Panc1 (cell line): Measurements from ENCODE around the gene SUSD6. TPM values are rescaled to one million over a fixed set of nuclear protein-coding genes. Genes with fewer than 3 reads are reported as not detected.

Experiments used
- ATAC-seq: fragments of 200-7000 bp; cut with Tn5 transposase; 2 replicates; pipeline ENCODE4 v1.9.1; 2020; ENCODE audit warnings: mild to moderate bottlenecking, moderate library complexity
- BruUV-seq: library from RNA; stranded (reverse); fragments of 400-500 nt; replicated peaks from 2 replicates; lab custom pipeline; 2021; lab: Mats Ljungman, UMichigan
- CTCF ChIA-PET: fragments of 300-600 bp; sonication (Branson Sonifier 250); formaldehyde crosslinking; loops from one replicate; lab custom pipeline; 2022; ENCODE audit warnings: antibody characterized with exemption; lab: Charles Lee
- POLR2A ChIA-PET: fragments of 300-600 bp; sonication (Branson Sonifier 250); formaldehyde crosslinking; loops from one replicate; lab custom pipeline; 2022; ENCODE audit warnings: antibody characterized with exemption; lab: Charles Lee
- DNase-seq: peaks from one replicate; pipeline ENCODE4 v3.0.0-alpha.2; 2010; ENCODE audit warnings: low read depth, low spot score
- H3K27ac ChIP-seq: 2 replicates; pipeline ENCODE4 v1.5.1; 2011; ENCODE audit warnings: mild to moderate bottlenecking, low read length, inconsistent platforms
- H3K27me3 ChIP-seq: fragments of 200-500 bp; sonication (Bioruptor generic); 2 replicates; pipeline ENCODE4 v1.6.0; 2014; ENCODE audit warnings: low read length, inconsistent platforms; ENCODE audit not compliant: control insufficient read depth, insufficient read depth
- H3K36me3 ChIP-seq: fragments of 200-500 bp; sonication (Bioruptor generic); 2 replicates; pipeline ENCODE4 v1.5.1; 2014; ENCODE audit warnings: inconsistent platforms, mild to moderate bottlenecking, low read length, moderate library complexity; ENCODE audit not compliant: control insufficient read depth, insufficient read depth
- H3K4me1 ChIP-seq: 2 replicates; pipeline ENCODE4 v1.5.1; 2011; ENCODE audit warnings: inconsistent platforms, mild to moderate bottlenecking, low read length, moderate library complexity; ENCODE audit not compliant: control insufficient read depth, insufficient read depth
- H3K4me3 ChIP-seq, 2 experiments: 2 replicates each; pipeline ENCODE4 v1.5.1; 2011 to 2012; ENCODE audit warnings: low read depth in 2 of 2, low read length in 2 of 2, mild to moderate bottlenecking in 2 of 2, inconsistent platforms in 1 of 2, moderate library complexity in 1 of 2
- H3K9me3 ChIP-seq: fragments of 200-500 bp; sonication (Bioruptor generic); 2 replicates; pipeline ENCODE4 v1.5.1; 2014; ENCODE audit warnings: low read depth, mild to moderate bottlenecking, inconsistent platforms, low read length, moderate library complexity; ENCODE audit not compliant: control insufficient read depth, insufficient read depth
- CTCF ChIP-seq: fragments of 450-650 bp; IDR thresholded peaks from 2 replicates; pipeline ENCODE4 v1.5.1; 2017; ENCODE audit warnings: mild to moderate bottlenecking
- POLR2AphosphoS5 ChIP-seq: IDR thresholded peaks from 2 replicates; pipeline ENCODE4 v1.6.1; 2012; ENCODE audit warnings: mild to moderate bottlenecking, low read depth, low read length, moderate library complexity
- REST ChIP-seq, 2 experiments: IDR thresholded peaks; 2 replicates each; pipeline ENCODE4 v1.6.1; 2011 to 2012; ENCODE audit warnings: low read depth in 2 of 2, control low read depth in 1 of 2, low read length in 1 of 2, mild to moderate bottlenecking in 1 of 2, moderate library complexity in 1 of 2; ENCODE audit not compliant: insufficient read depth in 1 of 2
- SIN3A ChIP-seq: IDR thresholded peaks from 2 replicates; pipeline ENCODE4 v1.6.1; 2012; ENCODE audit warnings: low read depth, mild to moderate bottlenecking, low read length, moderate library complexity, borderline replicate concordance; ENCODE audit not compliant: insufficient read depth
- TCF7L2 ChIP-seq: IDR thresholded peaks from 2 replicates; pipeline ENCODE4 v1.6.1; 2011; ENCODE audit warnings: mild to moderate bottlenecking, low read depth, low read length, inconsistent platforms
- in situ Hi-C: cut with HindIII; loops from 2 replicates; pipeline ENCODE4 v1.10.0; 2016; ENCODE audit warnings: low sequenced_read_pairs, low pct_unique_long_range_greater_than_20kb
- intact Hi-C: fragments of 100-400 bp; cut with micrococcal nuclease; formaldehyde crosslinking; loops from one replicate; pipeline ENCODE4 v1.10.0; 2022; ENCODE audit not compliant: unreplicated experiment
- total RNA-seq: library from RNA; stranded (reverse); gene quantifications from one replicate; pipeline ENCODE4 v1.2.1, GENCODE V29; 2021; ENCODE audit not compliant: unreplicated experiment

SUSD6 gene
- total RNA-seq, 1 experiment from 2014 or later: 10.9 TPM

GRCh38 chr14:69636718-69637480 is 25.5 kb downstream of the SUSD6 start:
- TF ChIP-seq SIN3A: no peak
- TF ChIP-seq CTCF: no peak
- no peak for TF ChIP-seq POLR2AphosphoS5
- TF ChIP-seq REST (IDR thresholded peaks at IDR 0.05; ENCODE audit: insufficient read depth in 1 of 2, low read depth in 2 of 2, low read length in 1 of 2): no peak
- TF ChIP-seq TCF7L2: no peak

GRCh38 chr14:69637503-69638031 is 26.2 kb downstream of the SUSD6 start:
- CTCF ChIA-PET: no interaction called here
- POLR2A ChIA-PET: interaction anchor here (0.6 kb wide), 2 partner anchors 23 to 38 kb away, joined by 4 read pairs; no protein-coding TSS in a partner anchor
- no peak overlapping the region for H3K27ac ChIP-seq
- in situ Hi-C loops (no loop called here), intact Hi-C loops (no loop called here)
- H3K27me3 ChIP-seq: no peaks in the 10 kb centered on the region
- no peaks in the 10 kb centered on the region for H3K36me3 ChIP-seq
- ATAC-seq: no peak
- H3K9me3 ChIP-seq: no peaks in the 10 kb centered on the region
- H3K4me3 ChIP-seq: no peak overlapping the region
- DNase-seq: no peak
- H3K4me1 ChIP-seq: no peaks in the 10 kb centered on the region; the same call in 1 of the 2 replicates
- TF ChIP-seq SIN3A: no peak
- no peak for TF ChIP-seq REST (IDR thresholded peaks at IDR 0.05; ENCODE audit: insufficient read depth in 1 of 2, low read depth in 2 of 2, low read length in 1 of 2)
- no peak for TF ChIP-seq POLR2AphosphoS5
- TF ChIP-seq CTCF: no peak
- TF ChIP-seq TCF7L2: no peak
- no TSS peak for BruUV-seq

More at GRCh38 chr14:69636718-69637480, 25.5 kb downstream of the SUSD6 start:
- Histone ChIP-seq H3K27me3 (no peaks in the 10 kb centered on the region), H3K9me3 (no peaks in the 10 kb centered on the region), H3K4me3 (no peak overlapping the region), H3K36me3 (no peaks in the 10 kb centered on the region), H3K4me1 (no peaks in the 10 kb centered on the region; the same call in 1 of the 2 replicates), H3K27ac (no peak overlapping the region)
- DNase-seq: no peak
- in situ Hi-C loops: no loop called here
- BruUV-seq: no TSS peak
- POLR2A ChIA-PET: interaction anchor here (0.6 kb wide), 1 partner anchor 23 kb away, joined by 4 read pairs; no protein-coding TSS in a partner anchor
- ATAC-seq: no peak
- intact Hi-C loops: no loop called here
- CTCF ChIA-PET: no interaction called here
